ENCODE data around the gene GALNT17. TPM values are rescaled to one million over a fixed set of nuclear protein-coding genes. Genes with fewer than 3 reads are reported as not detected.

Gene GALNT17
- total RNA-seq, 1 donor from 2014 or later: 3.9 TPM

GRCh38 chr7:71386152-71386785 lies 254.3 kb downstream of the GALNT17 start:
- Mint-ChIP-seq H3K9me3 (ENCODE audit: low read depth) (no peaks in the 10 kb centered on the region), H3K4me3 (ENCODE audit: low read depth) (no peak overlapping the region), H3K27ac (no peak overlapping the region), H3K27me3 (peaks cover 2% of the 10 kb centered on the region), H3K36me3 (ENCODE audit: insufficient read depth) (no peaks in the 10 kb centered on the region), H3K4me1 (ENCODE audit: low read depth) (no peaks in the 10 kb centered on the region)
- DNase-seq (ENCODE audit: low spot score, unreplicated experiment): no peak
- no peak for TF ChIP-seq CTCF (IDR thresholded peaks at IDR 0.05; ENCODE audit: unreplicated experiment)

- Mint-ChIP-seq H3K27me3 (peaks cover 2% of the 10 kb centered on the region), H3K27ac (no peak overlapping the region), H3K9me3 (ENCODE audit: low read depth) (no peaks in the 10 kb centered on the region), H3K36me3 (ENCODE audit: insufficient read depth) (no peaks in the 10 kb centered on the region), H3K4me1 (ENCODE audit: low read depth) (no peaks in the 10 kb centered on the region), H3K4me3 (ENCODE audit: low read depth) (no peak overlapping the region)
- no peak for TF ChIP-seq CTCF (IDR thresholded peaks at IDR 0.05; ENCODE audit: unreplicated experiment)
- DNase-seq (ENCODE audit: low spot score, unreplicated experiment): no peak
Observed at GRCh38 chr7:71388181-71388580, 256.2 kb downstream of the GALNT17 start.

- Mint-ChIP-seq H3K36me3 (ENCODE audit: insufficient read depth) (no peaks in the 10 kb centered on the region), H3K4me3 (ENCODE audit: low read depth) (no peak overlapping the region), H3K4me1 (ENCODE audit: low read depth) (no peaks in the 10 kb centered on the region), H3K9me3 (ENCODE audit: low read depth) (no peaks in the 10 kb centered on the region), H3K27me3 (no peaks in the 10 kb centered on the region), H3K27ac (no peak overlapping the region)
- no peak for TF ChIP-seq CTCF (IDR thresholded peaks at IDR 0.05; ENCODE audit: unreplicated experiment)
- no peak for DNase-seq (ENCODE audit: low spot score, unreplicated experiment)
Observed at GRCh38 chr7:71389976-71390375, 258.0 kb downstream of the GALNT17 start.

GRCh38 chr7:71393661-71394060 lies 261.7 kb downstream of the GALNT17 start:
- no peak overlapping the region for H3K27ac Mint-ChIP-seq
- H3K36me3 Mint-ChIP-seq (ENCODE audit: insufficient read depth): no peaks in the 10 kb centered on the region

GRCh38 chr7:71402684-71403083 lies 270.7 kb downstream of the GALNT17 start:
- no peak for TF ChIP-seq CTCF (IDR thresholded peaks at IDR 0.05; ENCODE audit: unreplicated experiment)
- peaks cover 2% of the 10 kb centered on the region for H3K9me3 Mint-ChIP-seq (ENCODE audit: low read depth)
- H3K4me1 Mint-ChIP-seq (ENCODE audit: low read depth): no peaks in the 10 kb centered on the region
- H3K4me3 Mint-ChIP-seq (ENCODE audit: low read depth): no peak overlapping the region
- no peak overlapping the region for H3K27ac Mint-ChIP-seq
- no peaks in the 10 kb centered on the region for H3K36me3 Mint-ChIP-seq (ENCODE audit: insufficient read depth)
- H3K27me3 Mint-ChIP-seq: no peaks in the 10 kb centered on the region
- no peak for DNase-seq (ENCODE audit: low spot score, unreplicated experiment)

More at GRCh38 chr7:71393661-71394060, 261.7 kb downstream of the GALNT17 start:
- no peak for TF ChIP-seq CTCF (IDR thresholded peaks at IDR 0.05; ENCODE audit: unreplicated experiment)
- Mint-ChIP-seq H3K4me1 (ENCODE audit: low read depth) (no peaks in the 10 kb centered on the region), H3K4me3 (ENCODE audit: low read depth) (no peak overlapping the region), H3K27me3 (no peaks in the 10 kb centered on the region), H3K9me3 (ENCODE audit: low read depth) (peaks cover 4% of the 10 kb centered on the region)
- no peak for DNase-seq (ENCODE audit: low spot score, unreplicated experiment)

Measured in progenitor cell of endocrine pancreas (in vitro differentiated cells).